HepG2 (cell line): ENCODE measurements around the gene CARD9.

Experiments
- CTCF ChIP-seq: sonication (generic); formaldehyde crosslinking; IDR thresholded peaks from 2 replicates; pipeline ENCODE4 v1.5.0; 2020; ENCODE audit warnings: mild to moderate bottlenecking, missing genetic modification reagents, moderate library complexity
- EP300 ChIP-seq, 3 experiments: sonication (generic) in 1 of 3; formaldehyde crosslinking in 1 of 3; IDR thresholded peaks; 2 replicates each; pipeline versions ENCODE4 v1.5.1 to v1.6.1; 2011 to 2020; ENCODE audit warnings: low read depth in 2 of 3, low read length in 2 of 3, borderline replicate concordance in 1 of 3, improper control_type of control experiment in 1 of 3, mild to moderate bottlenecking in 1 of 3, missing genetic modification reagents in 1 of 3, moderate library complexity in 1 of 3
- HNF4A ChIP-seq: sonication (generic); formaldehyde crosslinking; IDR thresholded peaks from 2 replicates; pipeline ENCODE4 v1.4.0; 2020; ENCODE audit warnings: missing genetic modification reagents
- NFYB ChIP-seq: sonication (generic); formaldehyde crosslinking; IDR thresholded peaks from 2 replicates; pipeline ENCODE4 v1.4.0; 2020; ENCODE audit warnings: missing genetic modification reagents
- PHF8 ChIP-seq: sonication (generic); formaldehyde crosslinking; IDR thresholded peaks from 2 replicates; pipeline ENCODE4 v1.5.0; 2020; ENCODE audit warnings: missing genetic modification reagents
- SAFB2 ChIP-seq: sonication (generic); formaldehyde crosslinking; IDR thresholded peaks from 2 replicates; pipeline ENCODE4 v1.5.1; 2020; ENCODE audit warnings: missing genetic modification reagents, low read depth, mild to moderate bottlenecking, borderline replicate concordance
- SNRNP70 ChIP-seq: fragments of 200-400 bp; formaldehyde crosslinking; IDR thresholded peaks from 2 replicates; pipeline ENCODE4 v1.6.1; 2017; ENCODE audit warnings: mild to moderate bottlenecking, low read depth, low read length, moderate library complexity
- ZBTB8A ChIP-seq: sonication (generic); formaldehyde crosslinking; IDR thresholded peaks from 2 replicates; pipeline ENCODE4 v1.4.0; 2020; ENCODE audit warnings: mild to moderate bottlenecking, low read depth, missing genetic modification reagents, borderline replicate concordance
- ZNF224 ChIP-seq: sonication (generic); formaldehyde crosslinking; IDR thresholded peaks from 2 replicates; pipeline ENCODE4 v1.5.0; 2020; ENCODE audit warnings: mild to moderate bottlenecking, missing genetic modification reagents
- ZNF280B ChIP-seq: sonication (generic); formaldehyde crosslinking; IDR thresholded peaks from 2 replicates; pipeline ENCODE4 v1.5.0; 2020; ENCODE audit warnings: missing genetic modification reagents, mild to moderate bottlenecking, borderline replicate concordance
- ZNF282 ChIP-seq: fragments of 450-650 bp; IDR thresholded peaks from 2 replicates; pipeline ENCODE4 v1.6.1; 2018; ENCODE audit not compliant: partially characterized antibody
- TF ChIP-seq, protein P1 (sequence below): sonication (generic); formaldehyde crosslinking; IDR thresholded peaks from 2 replicates; pipeline ENCODE4 v1.5.1; 2020; ENCODE audit warnings: mild to moderate bottlenecking, moderate library complexity, missing genetic modification reagents

DNA sequence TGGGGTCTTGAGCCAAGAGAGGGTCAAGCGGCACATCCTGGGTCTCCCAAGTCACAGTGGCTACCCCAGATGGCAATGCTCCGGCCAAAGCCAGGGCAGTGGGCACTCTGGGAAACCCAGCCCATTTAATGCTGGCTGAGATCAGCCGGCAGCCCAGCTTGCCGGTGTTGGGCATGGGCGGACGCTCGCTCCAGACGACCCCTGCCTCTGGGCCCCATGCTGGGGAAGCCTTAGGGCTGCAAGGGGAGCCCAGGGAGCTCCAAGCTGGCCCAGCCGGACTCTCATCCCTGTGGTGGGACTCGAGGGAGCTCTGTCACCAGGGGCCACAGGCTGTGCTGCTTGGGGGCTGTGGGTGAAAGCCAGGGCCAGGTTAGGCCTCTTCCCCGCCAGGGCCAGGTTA lies 5.9 kb upstream of the CARD9 start:
- TF ChIP-seq PHF8 (CRISPR knock-in tag): no peak
- TF ChIP-seq HNF4A (CRISPR knock-in tag): no peak
- TF ChIP-seq CTCF (CRISPR knock-in tag): no peak
- no peak for TF ChIP-seq EP300 (IDR thresholded peaks at IDR 0.05; ENCODE audit: low read depth in 2 of 2, low read length in 2 of 2)
- TF ChIP-seq EP300 (CRISPR knock-in tag; IDR thresholded peaks at IDR 0.05; ENCODE audit: borderline replicate concordance): no peak
- no peak for TF ChIP-seq ZNF280B (CRISPR knock-in tag)
- TF ChIP-seq ZNF282: no peak
- no peak for TF ChIP-seq NFYB (CRISPR knock-in tag)
- no peak for TF ChIP-seq ZBTB8A
- TF ChIP-seq SNRNP70: no peak
- TF ChIP-seq, protein P1, sequence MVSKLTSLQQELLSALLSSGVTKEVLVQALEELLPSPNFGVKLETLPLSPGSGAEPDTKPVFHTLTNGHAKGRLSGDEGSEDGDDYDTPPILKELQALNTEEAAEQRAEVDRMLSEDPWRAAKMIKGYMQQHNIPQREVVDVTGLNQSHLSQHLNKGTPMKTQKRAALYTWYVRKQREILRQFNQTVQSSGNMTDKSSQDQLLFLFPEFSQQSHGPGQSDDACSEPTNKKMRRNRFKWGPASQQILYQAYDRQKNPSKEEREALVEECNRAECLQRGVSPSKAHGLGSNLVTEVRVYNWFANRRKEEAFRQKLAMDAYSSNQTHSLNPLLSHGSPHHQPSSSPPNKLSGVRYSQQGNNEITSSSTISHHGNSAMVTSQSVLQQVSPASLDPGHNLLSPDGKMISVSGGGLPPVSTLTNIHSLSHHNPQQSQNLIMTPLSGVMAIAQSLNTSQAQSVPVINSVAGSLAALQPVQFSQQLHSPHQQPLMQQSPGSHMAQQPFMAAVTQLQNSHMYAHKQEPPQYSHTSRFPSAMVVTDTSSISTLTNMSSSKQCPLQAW (CRISPR knock-in tag): no peak
- TF ChIP-seq SAFB2: no peak
- no peak for TF ChIP-seq ZNF224 (CRISPR knock-in tag)
